Ovary (tissue), 3 donors: ENCODE data around the gene KLF16.

Experiments used
- CTCF ChIP-seq, 3 donors: fragments of 450-650 bp in 2 of 3; fragments of 200-600 bp in 1 of 3; IDR thresholded peaks; one replicate each; pipeline versions ENCODE4 v1.5.1 to v1.8.0; 2016 to 2022; ENCODE audit warnings: antibody characterized with exemption in 3 of 3, mild to moderate bottlenecking in 1 of 3
- EP300 ChIP-seq: sonication (generic); formaldehyde crosslinking; IDR thresholded peaks from one replicate; pipeline ENCODE4 v1.6.1; 2017; ENCODE audit warnings: antibody characterized with exemption
- POLR2A ChIP-seq: fragments of 450-650 bp; IDR thresholded peaks from one replicate; pipeline ENCODE4 v1.6.1; 2017; ENCODE audit warnings: antibody characterized with exemption, mild to moderate bottlenecking, moderate library complexity
- donor health status: DM: no; HTN: no; CAD: no.

GRCh38 chr19:1902923-1903322, 39.5 kb upstream of the KLF16 start:
- TF ChIP-seq CTCF (IDR thresholded peaks at IDR 0.05), result no peak
- no peak for TF ChIP-seq POLR2A
- TF ChIP-seq EP300, result no peak
